Posterior vena cava (tissue), 2 donors: Measurements from ENCODE around the gene COL11A2. TPM values are rescaled to one million over a fixed set of nuclear protein-coding genes. Genes with fewer than 3 reads are reported as not detected.

Experiments
- DNase-seq: peaks from one replicate; pipeline ENCODE4 v3.0.0-alpha.2; 2020; ENCODE audit warnings: low spot score
- intact Hi-C, 2 donors: fragments of 100-400 bp; cut with DNase I; formaldehyde crosslinking; loops; one replicate each; pipeline versions ENCODE4 v1.14.1 to v1.14.2; 2022 to 2023
- total RNA-seq, 2 donors: library from RNA; stranded (reverse); fragmentation: NEBNext Ultra II Directional; extraction: Animal tissue kit (Norgen Biotek cat#: 25700); gene quantifications; one replicate each; pipeline ENCODE4 v1.2.1, GENCODE V29; 2021
- donor health status: DM: yes; HTN: yes; CAD: no.
- donor health status: DM: yes; HTN: yes; CAD: no.

Gene COL11A2
- total RNA-seq, 2 donors from 2014 or later: 0.43 to 1.0 TPM

DNA sequence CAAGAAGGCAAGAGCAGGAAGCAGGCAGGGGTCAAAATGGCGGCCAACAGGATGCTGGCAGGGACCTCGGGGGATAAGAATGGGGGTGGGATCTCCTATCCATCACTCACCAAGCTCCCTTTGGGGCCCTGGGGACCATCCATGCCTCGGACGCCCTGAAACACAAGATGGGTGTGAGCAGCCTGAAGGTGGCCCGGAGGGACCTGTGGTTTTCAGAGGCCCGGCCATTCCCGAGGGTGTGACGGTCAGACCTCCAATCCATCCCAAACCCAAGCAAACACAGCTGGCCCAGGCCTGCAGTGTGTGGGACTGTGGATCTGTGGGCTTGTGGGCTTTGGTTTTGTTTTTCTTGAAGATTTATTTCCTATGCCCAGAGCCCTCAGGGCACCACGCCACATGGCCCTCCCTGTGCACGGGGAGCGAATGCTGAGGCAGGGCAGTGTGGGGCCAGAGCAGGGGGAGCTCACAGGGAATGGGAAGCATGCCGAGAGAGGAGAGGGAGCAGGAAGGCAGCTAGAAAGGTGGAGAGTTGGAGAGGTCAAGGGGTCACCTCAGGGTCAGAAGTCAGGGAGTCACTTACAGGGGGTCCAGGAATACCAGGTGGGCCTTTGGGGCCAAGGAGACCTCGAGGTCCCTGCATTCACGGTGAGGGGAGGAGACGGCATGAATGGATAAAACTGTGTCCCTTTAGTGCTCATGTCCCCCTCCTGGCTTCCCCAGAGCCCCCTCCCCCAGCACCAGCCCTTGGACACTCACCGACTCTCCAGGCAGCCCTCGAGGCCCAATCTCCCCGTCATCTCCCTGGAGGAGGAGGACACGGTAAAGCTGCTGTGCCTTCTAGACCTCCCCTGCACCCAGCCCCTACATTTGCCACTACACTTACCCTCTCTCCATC lies 14.5 kb downstream of the COL11A2 start:
- peak; percentile 74 for DNase-seq
- intact Hi-C loops: no loop called here

DNA sequence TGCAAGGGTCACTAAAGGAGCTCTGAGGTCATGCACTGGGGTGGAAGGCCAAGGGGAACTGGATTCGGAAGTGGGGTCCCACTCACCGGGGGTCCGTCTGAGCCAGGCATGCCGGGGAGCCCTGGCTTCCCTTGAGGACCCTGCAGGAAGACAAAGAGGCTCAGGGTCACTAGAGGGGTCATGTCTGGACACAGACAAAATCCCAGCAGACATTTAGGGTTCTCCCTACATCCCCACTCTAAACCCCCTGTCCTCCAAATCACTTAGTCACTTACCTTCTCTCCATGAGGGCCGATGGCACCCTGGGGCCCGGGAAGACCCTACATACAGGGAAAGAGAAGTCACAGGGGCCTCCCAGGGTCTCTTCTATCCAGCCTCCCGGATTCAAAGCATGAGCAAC lies 15.4 kb downstream of the COL11A2 start:
- DNase-seq: no peak
- intact Hi-C loops: no loop called here

DNA sequence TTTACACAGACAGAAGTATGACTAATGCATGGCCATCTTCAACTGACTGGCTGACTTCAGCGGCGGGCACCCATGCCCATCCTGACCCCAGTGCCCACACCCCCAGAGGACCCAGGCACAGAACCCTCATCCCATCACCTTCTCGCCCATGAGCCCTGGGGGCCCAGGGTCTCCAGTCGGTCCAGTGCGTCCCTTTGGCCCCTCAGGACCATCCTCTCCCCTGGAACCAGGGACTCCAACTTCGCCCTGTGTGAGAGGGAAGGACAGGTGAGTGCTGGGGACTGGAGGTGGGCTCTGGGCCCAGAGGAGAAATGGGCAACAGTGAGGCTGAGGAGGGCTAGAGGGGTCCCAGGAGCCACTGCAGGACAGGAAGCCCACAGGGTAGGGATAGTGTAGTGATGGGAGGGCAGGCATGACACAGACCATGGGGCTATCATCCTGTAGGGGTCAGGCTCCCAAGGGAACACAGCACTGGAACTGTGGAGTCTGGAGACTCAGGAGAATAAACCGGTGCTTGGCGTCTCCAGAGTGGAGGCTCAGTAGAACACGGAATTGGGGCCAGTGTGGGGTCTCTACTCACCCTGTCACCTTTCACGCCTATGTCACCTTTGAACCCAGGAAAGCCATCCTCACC lies 16.7 kb downstream of the COL11A2 start:
- peak; percentile 63 for DNase-seq
- intact Hi-C loops: no loop called here

DNA sequence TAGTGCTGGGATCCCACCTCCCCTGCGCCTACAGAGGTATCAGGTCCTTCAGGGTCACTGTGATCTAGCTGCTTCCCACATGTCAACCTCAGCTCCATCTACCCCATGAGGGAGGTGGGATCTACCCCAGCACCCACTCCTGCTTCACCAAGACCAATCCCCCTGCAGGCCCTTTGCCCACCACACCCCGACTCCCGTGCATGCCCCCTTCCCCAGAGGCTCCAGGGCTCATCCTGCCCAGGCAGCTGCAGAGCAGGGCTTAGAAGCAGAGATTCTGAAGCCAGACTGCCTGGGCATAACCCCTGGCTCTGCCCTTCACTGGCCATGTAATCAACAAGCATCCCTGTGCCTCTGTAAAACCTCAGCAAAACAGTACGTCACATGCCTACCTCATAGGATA lies 17.5 kb downstream of the COL11A2 start:
- intact Hi-C loops: no loop called here
- no peak for DNase-seq

DNA sequence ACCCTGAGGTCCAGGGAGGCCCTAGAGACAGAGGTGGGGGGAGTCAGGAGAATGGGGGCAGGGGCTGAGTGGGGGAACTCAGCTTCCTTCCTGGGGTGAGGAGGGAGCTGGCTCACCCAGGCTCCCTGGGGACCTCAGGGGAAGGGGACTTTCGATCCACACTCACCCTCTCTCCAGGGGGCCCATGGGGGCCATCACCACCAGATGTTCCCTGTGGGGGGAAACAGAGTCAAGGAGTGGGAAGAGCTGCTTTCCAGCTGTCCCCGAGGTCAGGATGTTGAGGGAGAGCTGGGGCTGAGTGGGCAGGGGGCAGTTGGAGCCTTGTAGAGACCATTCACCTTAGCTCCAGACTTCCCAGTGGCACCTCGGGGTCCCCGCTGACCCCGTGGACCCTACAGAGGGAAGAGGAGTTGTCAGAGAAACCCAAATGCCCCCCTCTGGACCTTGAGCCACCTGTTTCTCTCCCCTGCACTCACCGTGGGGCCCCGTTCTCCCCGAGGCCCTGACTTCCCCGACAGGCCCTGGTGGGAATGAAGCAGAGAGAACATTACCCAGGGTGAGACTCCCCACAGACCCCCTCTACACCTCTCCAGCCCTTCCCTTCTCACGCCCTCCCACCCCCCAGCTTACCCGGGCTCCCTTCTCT lies 18.6 kb downstream of the COL11A2 start:
- intact Hi-C loops: no loop called here

DNA sequence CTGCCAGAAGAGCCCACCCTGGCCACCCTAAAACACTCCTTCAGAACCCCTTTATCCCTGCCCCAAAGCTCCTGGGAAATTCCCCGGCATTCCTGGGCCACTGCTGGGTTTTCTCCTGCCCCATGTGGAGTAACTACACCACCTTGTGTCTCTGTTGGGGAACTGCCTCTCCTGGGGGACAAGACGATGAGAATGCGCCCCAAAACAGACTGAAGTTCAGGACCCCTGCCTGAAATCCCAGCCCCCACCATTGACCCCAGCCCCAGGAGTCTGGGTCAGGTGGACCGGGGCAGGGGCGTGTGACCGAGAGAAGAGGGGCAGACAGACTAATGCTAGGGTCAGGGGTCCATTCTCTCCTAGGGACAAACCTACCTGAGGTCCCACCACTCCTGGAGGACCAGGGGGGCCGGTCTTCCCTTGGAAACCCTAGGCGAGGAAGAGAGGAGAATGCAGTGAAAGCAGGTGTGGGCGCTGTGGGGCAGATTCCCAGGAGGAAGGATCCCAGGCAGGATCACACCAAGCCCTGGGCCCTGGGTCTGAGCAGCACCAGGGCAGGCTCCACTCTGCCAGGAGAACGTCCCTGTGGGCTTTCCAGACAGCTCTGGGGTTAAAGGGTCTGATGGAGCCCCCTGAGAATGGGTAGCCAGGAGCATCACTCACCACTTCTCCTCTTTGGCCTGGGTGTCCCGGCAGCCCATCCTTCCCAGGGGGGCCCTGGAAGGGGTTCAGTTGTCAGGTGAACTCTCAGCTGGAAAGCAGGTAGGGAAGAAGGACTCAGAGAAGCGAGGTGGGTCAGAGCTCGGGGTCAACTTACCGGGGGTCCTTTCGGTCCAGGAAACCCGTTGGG lies 19.4 kb downstream of the COL11A2 start:
- intact Hi-C loops: no loop called here

More for the DNA sequence above, 18.6 kb downstream of the COL11A2 start:
- peak; percentile 54 for DNase-seq

DNA sequence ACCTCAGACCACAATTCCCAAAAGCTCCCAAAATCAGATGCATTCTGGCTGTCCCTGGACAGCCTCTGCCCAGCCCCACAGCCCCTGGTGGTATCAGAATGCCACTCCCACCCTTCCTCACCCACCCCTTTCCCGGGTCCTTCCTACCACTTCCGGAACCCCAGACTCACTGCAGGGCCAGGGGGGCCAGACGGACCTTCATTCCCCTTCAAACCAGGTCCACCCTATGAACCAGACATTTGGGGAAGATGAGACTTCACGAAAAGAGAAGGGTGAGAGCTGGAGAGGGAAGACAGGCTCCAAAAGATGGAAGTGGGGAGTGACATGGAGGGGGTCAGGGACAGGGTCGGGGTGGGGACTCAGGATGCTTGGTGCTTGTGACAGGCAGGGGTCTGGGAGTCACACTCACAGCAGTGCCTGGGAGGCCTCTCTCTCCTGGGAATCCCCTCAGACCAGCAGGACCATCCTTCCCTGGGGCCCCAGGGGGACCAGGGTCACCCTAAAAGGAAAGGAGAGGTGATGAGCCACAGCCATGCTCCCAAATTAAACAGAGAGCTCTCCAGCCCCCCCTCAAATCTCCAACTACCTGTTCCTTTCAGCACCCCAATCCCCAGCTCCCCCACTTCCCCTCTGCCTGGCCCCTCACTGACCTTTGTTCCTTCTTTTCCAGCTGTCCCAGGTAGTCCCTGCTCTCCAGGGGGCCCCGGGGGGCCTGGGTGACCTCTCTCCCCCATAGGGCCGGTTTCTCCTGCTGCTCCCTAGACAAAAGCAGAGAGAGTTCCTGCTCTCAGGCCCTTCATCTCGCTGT lies 20.2 kb downstream of the COL11A2 start:
- no peak for DNase-seq
- intact Hi-C loops: no loop called here

More for the DNA sequence above, 19.4 kb downstream of the COL11A2 start:
- peak; percentile 68 for DNase-seq

DNA sequence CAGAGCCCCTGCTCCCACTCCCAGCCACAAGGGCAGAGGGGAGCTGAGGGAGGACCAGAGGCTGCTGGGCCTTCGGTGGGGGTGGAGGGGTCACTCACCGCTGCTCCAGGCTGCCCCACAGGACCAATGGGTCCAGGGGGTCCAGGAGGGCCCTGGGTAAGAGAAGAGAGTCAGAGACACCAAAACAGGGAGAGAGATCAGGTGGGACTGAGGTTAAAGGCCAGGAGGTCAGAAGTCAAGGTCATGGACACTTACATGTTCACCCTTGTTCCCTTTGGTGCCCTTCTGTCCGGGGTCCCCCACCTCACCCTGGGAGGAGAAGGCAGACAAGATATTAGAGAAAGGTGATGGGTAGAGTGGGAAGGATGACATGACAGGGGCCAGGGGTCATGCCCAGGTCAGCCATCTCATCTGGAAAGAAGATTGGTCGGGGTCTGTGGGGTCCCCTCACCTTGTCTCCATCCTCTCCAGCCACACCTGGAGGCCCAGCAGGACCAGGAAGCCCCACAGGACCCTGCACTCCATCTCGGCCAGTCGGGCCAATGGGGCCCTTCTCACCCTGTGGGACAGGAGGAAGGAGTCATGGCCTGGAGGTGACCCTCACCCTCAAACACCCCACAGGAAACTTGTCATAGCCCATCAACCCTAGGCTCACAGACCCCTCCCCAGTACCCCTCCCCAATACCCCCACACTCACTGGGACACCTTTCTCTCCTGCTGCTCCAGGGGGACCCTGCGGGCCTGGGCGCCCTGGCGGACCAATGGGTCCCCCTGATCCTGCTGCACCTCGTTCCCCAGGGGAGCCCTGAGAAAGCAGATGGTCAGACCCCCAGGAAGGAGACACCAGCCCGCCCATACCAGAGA lies 21.0 kb downstream of the COL11A2 start:
- DNase-seq: peak; percentile 70
- intact Hi-C loops: no loop called here

DNA sequence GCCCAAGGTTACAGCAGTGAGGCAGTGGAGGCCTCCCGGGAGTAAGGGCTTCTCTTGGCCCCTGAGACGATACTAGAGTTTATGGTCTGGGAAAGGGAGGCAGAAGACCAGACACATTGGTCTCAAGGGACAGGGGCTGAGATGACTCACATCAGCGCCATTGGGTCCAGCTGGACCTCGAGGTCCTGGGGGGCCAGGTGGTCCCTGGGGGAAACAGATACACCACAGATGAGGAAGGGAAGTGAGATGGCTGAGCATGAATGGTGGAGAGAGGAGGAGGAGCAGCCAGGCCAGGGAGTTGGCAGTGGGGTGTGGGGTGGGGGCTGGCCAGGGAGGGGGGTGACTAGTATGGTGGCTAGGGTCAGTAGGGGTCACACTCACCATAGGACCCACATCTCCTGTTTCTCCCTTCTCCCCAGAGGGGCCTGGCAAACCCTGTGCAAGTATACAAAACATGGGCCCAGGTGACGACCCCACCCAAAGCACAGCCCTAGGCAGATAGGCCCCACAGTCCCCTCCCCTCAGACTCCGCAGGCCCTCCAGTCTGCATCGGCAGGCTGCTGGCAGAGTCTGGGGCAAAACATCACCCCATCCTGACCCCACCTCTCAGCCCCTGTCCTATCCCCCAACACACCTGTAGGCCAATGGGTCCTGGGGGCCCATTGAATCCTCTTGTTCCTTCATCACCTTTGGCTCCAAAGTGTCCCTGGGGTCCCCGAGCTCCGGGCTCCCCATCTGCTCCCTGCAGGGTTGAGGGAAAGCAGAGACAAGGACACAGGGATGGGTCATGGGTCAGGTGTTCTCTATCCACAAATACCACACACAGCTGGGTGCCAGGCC lies 21.9 kb downstream of the COL11A2 start:
- intact Hi-C loops: no loop called here
- peak; percentile 64 for DNase-seq

DNA sequence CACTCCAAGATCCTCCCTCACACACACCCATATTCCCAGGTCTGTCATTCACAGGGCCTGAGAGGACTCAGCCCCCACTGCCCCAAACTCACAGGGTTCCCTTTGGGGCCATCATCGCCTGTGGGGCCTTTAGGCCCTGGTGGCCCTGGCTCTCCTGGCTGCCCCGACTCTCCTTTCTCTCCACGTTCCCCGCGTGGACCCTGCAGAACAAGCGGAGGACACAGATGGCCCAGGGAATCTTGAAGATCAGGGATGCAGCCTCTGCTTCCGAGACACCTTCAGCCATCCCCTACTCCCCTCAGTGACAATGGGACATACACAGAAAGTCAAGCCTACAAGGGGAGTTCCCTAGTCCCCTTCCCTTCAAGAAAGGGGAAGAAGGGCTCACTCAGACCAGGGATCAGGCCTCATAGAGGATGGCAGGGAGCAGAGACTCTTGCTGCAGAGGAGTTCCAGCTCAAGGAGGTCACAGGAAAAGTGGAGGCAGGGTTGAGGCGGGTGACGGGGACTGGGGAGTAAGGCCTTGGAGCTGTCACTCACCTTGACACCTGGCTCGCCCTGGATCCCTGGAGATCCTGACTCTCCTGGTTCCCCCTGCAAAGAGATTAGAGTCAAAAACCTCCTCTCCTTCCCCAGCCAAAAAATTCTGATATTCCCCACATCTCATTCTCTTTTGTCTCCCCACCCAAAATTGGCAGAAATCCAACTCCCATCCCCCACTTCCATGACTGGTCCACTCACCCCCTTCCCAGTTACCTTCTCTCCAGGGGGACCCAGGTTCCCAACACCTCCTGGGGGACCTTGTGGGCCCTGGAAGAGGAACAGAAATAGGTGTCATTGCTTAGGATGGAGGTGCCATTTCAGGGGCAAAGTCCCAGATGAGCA lies 22.7 kb downstream of the COL11A2 start:
- intact Hi-C loops: loop anchor here in 1 of 2 donors (10.0 kb wide), 1 partner anchor 75 kb away; no protein-coding TSS in a partner anchor

DNA sequence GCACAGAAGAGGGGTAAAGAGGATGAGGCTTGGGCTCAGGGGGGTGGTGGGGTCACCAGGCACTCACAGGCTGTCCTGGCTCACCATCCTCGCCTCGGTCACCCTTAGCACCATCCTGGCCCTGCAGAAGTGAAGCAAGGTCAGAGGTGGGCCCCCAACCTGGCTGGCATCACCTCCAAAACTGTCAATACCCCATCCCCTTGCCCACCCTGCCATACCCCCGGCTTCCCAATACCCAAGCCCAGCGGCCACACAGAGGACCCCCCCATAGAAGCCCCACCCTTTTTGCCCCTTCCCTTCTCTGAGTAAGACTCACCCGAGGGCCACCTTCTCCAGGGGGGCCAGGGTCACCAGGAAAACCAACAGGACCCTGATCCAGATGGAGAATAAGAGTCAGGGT lies 23.6 kb downstream of the COL11A2 start:
- DNase-seq: peak; percentile 61
- intact Hi-C loops: loop anchor here in 1 of 2 donors (10.0 kb wide), 1 partner anchor 76 kb away; no protein-coding TSS in a partner anchor

More for the DNA sequence above, 22.7 kb downstream of the COL11A2 start:
- DNase-seq: no peak

DNA sequence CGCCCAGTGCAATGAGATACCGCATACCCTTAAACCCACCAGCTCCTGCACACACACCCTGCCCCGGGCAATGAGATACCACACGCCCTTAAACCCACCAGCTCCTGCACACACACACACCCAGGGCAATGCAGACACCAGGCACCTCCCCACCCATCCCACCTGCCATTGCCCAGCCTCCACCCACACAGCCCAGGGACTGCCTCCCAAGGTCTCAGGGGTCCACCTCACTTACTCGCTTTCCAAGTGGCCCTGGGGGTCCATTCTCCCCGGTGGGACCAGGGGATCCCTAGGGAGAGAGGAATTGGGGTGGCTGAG lies 24.0 kb downstream of the COL11A2 start:
- DNase-seq: peak; percentile 46

DNA sequence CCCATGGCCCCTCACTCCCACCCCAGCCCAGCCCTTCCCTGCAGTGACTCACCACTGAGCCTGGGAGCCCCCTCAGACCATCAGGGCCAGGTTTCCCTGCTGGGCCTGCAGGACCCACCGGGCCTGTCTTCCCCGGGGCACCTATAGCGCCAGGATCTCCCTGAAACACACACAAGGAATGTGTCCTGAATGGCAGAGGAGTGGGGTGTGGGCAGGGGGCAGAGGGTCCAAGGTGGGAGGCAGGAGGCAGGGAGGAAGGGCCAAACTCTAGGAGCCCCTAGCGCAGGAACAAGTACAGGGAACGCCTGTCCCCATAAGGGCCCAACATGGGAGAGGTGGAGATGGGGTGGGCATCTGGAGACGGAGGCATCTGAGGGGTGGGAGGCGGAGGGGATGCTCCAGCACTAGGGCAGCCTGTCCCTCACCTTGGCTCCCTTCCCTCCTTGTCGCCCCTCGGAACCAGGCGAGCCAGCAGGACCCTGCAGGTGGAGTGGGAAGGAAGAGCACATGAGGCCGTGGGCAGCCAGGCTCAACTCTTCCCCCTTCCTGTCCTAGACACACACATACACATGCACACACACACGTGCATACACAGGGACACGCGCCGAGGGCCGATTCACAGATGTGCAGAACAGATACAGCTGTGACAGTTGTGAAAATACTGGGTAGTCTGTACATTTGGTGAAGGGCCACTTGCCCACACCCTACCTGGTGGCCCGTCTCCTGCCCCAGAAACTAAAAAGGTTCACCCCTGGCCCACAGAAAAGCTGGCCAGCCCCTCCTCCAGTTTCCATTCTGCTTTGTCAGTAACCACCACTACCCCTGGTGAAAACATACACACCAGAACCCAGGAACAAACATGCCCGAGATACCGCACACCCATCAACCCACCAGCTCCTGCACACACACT lies 24.6 kb downstream of the COL11A2 start:
- no peak for DNase-seq
- intact Hi-C loops: loop anchor here in 1 of 2 donors (10.0 kb wide), 1 partner anchor 77 kb away; no protein-coding TSS in a partner anchor

More for the DNA sequence above, 24.0 kb downstream of the COL11A2 start:
- intact Hi-C loops: loop anchor here in 1 of 2 donors (10.0 kb wide), 1 partner anchor 77 kb away; no protein-coding TSS in a partner anchor

DNA sequence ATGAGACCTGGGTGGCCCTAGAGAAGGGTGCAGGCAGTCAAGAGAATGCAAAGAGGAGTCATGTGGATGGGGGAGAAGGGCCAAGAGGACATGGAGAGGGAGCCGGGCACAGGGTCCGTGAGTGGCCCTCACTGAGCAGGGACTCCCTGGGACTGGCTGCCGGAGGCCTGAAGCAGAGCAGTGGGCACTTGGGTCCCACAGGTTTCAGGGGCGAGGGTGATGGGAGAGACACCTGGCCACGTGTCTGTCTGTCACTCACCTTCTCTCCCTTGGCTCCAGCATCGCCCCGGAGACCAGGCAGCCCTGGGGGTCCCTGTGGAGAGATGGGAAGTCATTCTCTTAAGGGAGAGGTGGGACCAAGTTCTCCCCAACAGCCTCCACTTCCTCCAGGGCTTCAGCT lies 25.5 kb downstream of the COL11A2 start:
- peak; percentile 77 for DNase-seq
- intact Hi-C loops: loop anchor here in 1 of 2 donors (10.0 kb wide), 1 partner anchor 78 kb away; no protein-coding TSS in a partner anchor
